A549 treated with RU486 at 1 μM for 4 hours (cell line): Measurements from ENCODE around the gene PLA2G4F. TPM values are rescaled to one million over a fixed set of nuclear protein-coding genes. Genes with fewer than 3 reads are reported as not detected.

Source experiments
- total RNA-seq: library from RNA; stranded (reverse); fragments of 200-300 nt; extraction: Qiagen RNA extraction; gene quantifications from 5 replicates; pipeline ENCODE4 v1.2.3, GENCODE V29; 2022; ENCODE audit warnings: low read depth

The PLA2G4F gene, protein sequence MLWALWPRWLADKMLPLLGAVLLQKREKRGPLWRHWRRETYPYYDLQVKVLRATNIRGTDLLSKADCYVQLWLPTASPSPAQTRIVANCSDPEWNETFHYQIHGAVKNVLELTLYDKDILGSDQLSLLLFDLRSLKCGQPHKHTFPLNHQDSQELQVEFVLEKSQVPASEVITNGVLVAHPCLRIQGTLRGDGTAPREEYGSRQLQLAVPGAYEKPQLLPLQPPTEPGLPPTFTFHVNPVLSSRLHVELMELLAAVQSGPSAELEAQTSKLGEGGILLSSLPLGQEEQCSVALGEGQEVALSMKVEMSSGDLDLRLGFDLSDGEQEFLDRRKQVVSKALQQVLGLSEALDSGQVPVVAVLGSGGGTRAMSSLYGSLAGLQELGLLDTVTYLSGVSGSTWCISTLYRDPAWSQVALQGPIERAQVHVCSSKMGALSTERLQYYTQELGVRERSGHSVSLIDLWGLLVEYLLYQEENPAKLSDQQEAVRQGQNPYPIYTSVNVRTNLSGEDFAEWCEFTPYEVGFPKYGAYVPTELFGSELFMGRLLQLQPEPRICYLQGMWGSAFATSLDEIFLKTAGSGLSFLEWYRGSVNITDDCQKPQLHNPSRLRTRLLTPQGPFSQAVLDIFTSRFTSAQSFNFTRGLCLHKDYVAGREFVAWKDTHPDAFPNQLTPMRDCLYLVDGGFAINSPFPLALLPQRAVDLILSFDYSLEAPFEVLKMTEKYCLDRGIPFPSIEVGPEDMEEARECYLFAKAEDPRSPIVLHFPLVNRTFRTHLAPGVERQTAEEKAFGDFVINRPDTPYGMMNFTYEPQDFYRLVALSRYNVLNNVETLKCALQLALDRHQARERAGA
- not detected in 5 replicates for total RNA-seq

GRCh38 chr15:42156243-42156922 is at the start of gene PLA2G4F:
TSS of gene PLA2G4F (minus strand) at chr15:42156636. CDS start at chr15:42156549, 87 bp downstream.

GRCh38 chr15:42094512-42094963 is 61.9 kb downstream of the PLA2G4F start, which contains the start of gene PLA2G4D:
TSS of gene PLA2G4D (minus strand) at chr15:42094562. CDS start at chr15:42094459, 103 bp downstream.

Other genes starting within 250 kb of the PLA2G4F start
- 10.5 to 13.9 TPM (median 13.0 TPM) in 5 replicates for gene EHD4, start 184.1 kb downstream of the PLA2G4F start, total RNA-seq
- not detected in 5 replicates for gene PLA2G4E, start 135.6 kb downstream of the PLA2G4F start, total RNA-seq
- not detected in 5 replicates for gene PLA2G4D, start 62.1 kb downstream of the PLA2G4F start, total RNA-seq
- 14.7 to 17.1 TPM (median 14.9 TPM) in 5 replicates for gene VPS39, start 51.7 kb upstream of the PLA2G4F start, total RNA-seq
- 5.5 to 8.1 TPM (median 6.5 TPM) in 5 replicates for gene GANC, start 116.6 kb upstream of the PLA2G4F start, total RNA-seq
- gene TMEM87A, start 116.8 kb upstream of the PLA2G4F start, total RNA-seq, result 21.8 to 34.7 TPM (median 26.2 TPM) in 5 replicates
- 0.22 to 0.87 TPM (median 0.43 TPM) in 4 of 5 replicates, not detected in the other for gene CAPN3, start 202.9 kb upstream of the PLA2G4F start, total RNA-seq